ENCODE measurements around the gene WIPF2. TPM values are rescaled to one million over a fixed set of nuclear protein-coding genes. Genes with fewer than 3 reads are reported as not detected.
A peak's percentile ranks its signal among the peaks of the same experiment; 100 is the strongest.

WIPF2 gene
- total and polyA plus RNA-seq, 2 donors (not counting 3 experiments of a cell fraction or from before 2014, with no cell fraction given) = 8.4 to 30.4 TPM

- Histone ChIP-seq H3K9ac (replicated peaks; ENCODE audit: extremely low read depth, insufficient read depth, low read length) (peak overlapping the region; percentile 73), H3K27me3 (ENCODE audit: control insufficient read depth in 2 of 2, insufficient read depth in 2 of 2, low read length in 2 of 2) (no peaks in the 10 kb centered on the region), H3K9me3 (replicated peaks; ENCODE audit: control insufficient read depth, insufficient read depth, low read length) (no peaks in the 10 kb centered on the region), H3K27ac (ENCODE audit: insufficient read depth, low read depth, low read length) (peak overlapping the region; percentile 82), H2AFZ (ENCODE audit: low read depth, low read length) (no peak overlapping the region), H4K20me1 (replicated peaks; ENCODE audit: control insufficient read depth, extremely low read depth, insufficient read depth, low read length) (no peaks in the 10 kb centered on the region), H3K9me1 (replicated peaks; ENCODE audit: control insufficient read depth, extremely low read depth, insufficient read depth, low read length) (no peaks in the 10 kb centered on the region), H3K4me3 (replicated peaks in 1 of 3; ENCODE audit: insufficient read depth in 1 of 3, low read depth in 1 of 3, low read length in 3 of 3) (no peak overlapping the region), H3K4me1 (ENCODE audit: control insufficient read depth, extremely low read depth, insufficient read depth, low read length) (peaks cover 72% of the 10 kb centered on the region), H3K79me2 (ENCODE audit: control insufficient read depth, insufficient read depth, low read length) (peaks cover 36% of the 10 kb centered on the region), H3K4me2 (ENCODE audit: insufficient read depth, low read length) (peak overlapping the region; percentile 88), H3K36me3 (ENCODE audit: control insufficient read depth in 2 of 2, extremely low read depth in 1 of 2, insufficient read depth in 2 of 2, low read length in 2 of 2) (no peaks in the 10 kb centered on the region)
- ChIA-PET POLR2A (interaction anchor here (0.6 to 1.5 kb wide), 5 partner anchors 9 to 1372 kb away, joined by 3 to 6 read pairs (median 4); no protein-coding TSS in a partner anchor), CTCF (interaction anchor here (0.6 to 6.9 kb wide), 13 partner anchors 7 to 217 kb away, joined by 3 to 109 read pairs (median 5); partner anchors contain the start of gene RARA)
- intact Hi-C loops (cut with micrococcal nuclease) (no loop called here), dilution Hi-C loops (cut with MboI; ENCODE audit: extremely low pct_ligation_motif_present, low sequenced_read_pairs) (no loop called here)
- FAIRE-seq (no peak), DNase-seq (ENCODE audit: low read depth, low spot score) (peak; percentile 54)
- BruUV-seq (replicated peaks) = TSS peak; percentile 12
- TF ChIP-seq MYC (IDR thresholded peaks at IDR 0.05; ENCODE audit: low read depth, low read length) = peak; percentile 4
- no peak for TF ChIP-seq POLR2A (IDR thresholded peaks at IDR 0.05; ENCODE audit: low read depth, low read length)
- peak; percentile 7 for TF ChIP-seq MAX (IDR thresholded peaks at IDR 0.05; ENCODE audit: insufficient read depth, insufficient read length)
- no peak for TF ChIP-seq FOS (IDR thresholded peaks at IDR 0.05; ENCODE audit: borderline replicate concordance, insufficient read depth, low read length)
- no peak for TF ChIP-seq JUN (IDR thresholded peaks at IDR 0.05; ENCODE audit: borderline replicate concordance, insufficient read depth, insufficient read length, low read depth)
- TF ChIP-seq GATA2 (IDR thresholded peaks at IDR 0.05; ENCODE audit: insufficient read depth, insufficient read length, low read depth, low read length) = no peak
- peak; percentile 70 for TF ChIP-seq POLR2AphosphoS5 (IDR thresholded peaks at IDR 0.05; ENCODE audit: insufficient read depth, low read depth, low read length)
Measured at GRCh38 chr17:40316571-40317344, 97.7 kb downstream of the WIPF2 start.

Measured in endothelial cell of umbilical vein (primary cell).